Measurements from ENCODE around the gene IQSEC3.

IQSEC3 gene

GRCh38 chr12:172732-173161 is 106.2 kb downstream of the IQSEC3 start:
- no peak for TF ChIP-seq CTCF (IDR thresholded peaks at IDR 0.05; ENCODE audit: low read depth, low read length)
- no peak overlapping the region for H3K4me3 ChIP-seq (ENCODE audit: low read depth, low read length)

GRCh38 chr12:174124-174523 is 107.6 kb downstream of the IQSEC3 start:
- no peak for TF ChIP-seq CTCF (IDR thresholded peaks at IDR 0.05; ENCODE audit: low read depth, low read length)
- H3K4me3 ChIP-seq (ENCODE audit: low read depth, low read length): no peak overlapping the region

- H3K4me3 ChIP-seq (ENCODE audit: low read depth, low read length): no peak overlapping the region
- TF ChIP-seq CTCF (IDR thresholded peaks at IDR 0.05; ENCODE audit: low read depth, low read length): no peak
Measured at GRCh38 chr12:174596-174995, 108.0 kb downstream of the IQSEC3 start.

- no peak for TF ChIP-seq CTCF (IDR thresholded peaks at IDR 0.05; ENCODE audit: low read depth, low read length)
Measured at GRCh38 chr12:175250-175649, 108.7 kb downstream of the IQSEC3 start.

GRCh38 chr12:175759-176158 is 109.2 kb downstream of the IQSEC3 start:
- no peak for TF ChIP-seq CTCF (IDR thresholded peaks at IDR 0.05; ENCODE audit: low read depth, low read length)
- H3K4me3 ChIP-seq (ENCODE audit: low read depth, low read length): no peak overlapping the region

More at GRCh38 chr12:175250-175649, 108.7 kb downstream of the IQSEC3 start:
- no peak overlapping the region for H3K4me3 ChIP-seq (ENCODE audit: low read depth, low read length)

GRCh38 chr12:176321-177181 is 110.0 kb downstream of the IQSEC3 start:
- no peak for TF ChIP-seq CTCF (IDR thresholded peaks at IDR 0.05; ENCODE audit: low read depth, low read length)

GRCh38 chr12:177336-177979 is 110.9 kb downstream of the IQSEC3 start:
- no peak for TF ChIP-seq CTCF (IDR thresholded peaks at IDR 0.05; ENCODE audit: low read depth, low read length)
- no peak overlapping the region for H3K4me3 ChIP-seq (ENCODE audit: low read depth, low read length)

More at GRCh38 chr12:176321-177181, 110.0 kb downstream of the IQSEC3 start:
- H3K4me3 ChIP-seq (ENCODE audit: low read depth, low read length): no peak overlapping the region

Data from WI38 (cell line).